ENCODE data around the gene ZNF777.
"Not testable (repeated sequence)": the region's sequence is repeated elsewhere in the genome, so short reads cannot be mapped to it uniquely, and the experiment has no call there.

ZNF777 gene

DNA sequence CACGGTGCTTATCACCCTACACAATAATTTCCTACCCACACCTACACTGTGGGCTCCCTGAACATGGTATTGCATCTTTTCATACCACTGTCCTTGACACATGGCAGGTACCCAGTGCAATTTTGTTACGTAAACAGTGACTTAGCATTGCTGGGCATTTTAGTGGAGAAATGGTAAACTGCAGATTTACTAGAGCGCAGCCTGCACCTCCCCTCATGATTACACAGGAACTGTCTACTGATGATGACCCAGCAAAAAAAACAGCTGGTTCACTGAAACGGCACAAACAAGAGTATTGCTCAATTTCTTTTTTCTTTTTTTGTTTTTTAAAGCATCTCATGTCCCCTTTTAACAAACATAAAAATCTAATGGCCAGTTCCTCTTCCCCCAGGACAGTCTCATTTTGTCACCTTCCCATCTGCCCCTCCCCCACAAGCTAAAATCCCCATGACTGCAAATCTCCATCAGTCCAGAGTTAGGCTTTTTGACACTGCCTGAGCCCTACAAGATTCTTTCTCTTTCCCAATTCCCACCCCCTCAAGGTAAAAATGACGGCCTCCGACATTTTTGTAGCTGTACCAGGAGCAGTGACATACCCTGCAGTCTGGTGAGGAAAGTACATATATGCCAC, 34.0 kb upstream of the ZNF777 start:
- Histone ChIP-seq H3K79me1 (ENCODE audit: low read length) (peaks cover 11% of the 10 kb centered on the region), H3K18ac (ENCODE audit: low read length) (no peak overlapping the region), H3K27ac (ENCODE audit: low read depth, low read length) (no peak overlapping the region), H3K79me2 (ENCODE audit: control insufficient read depth, insufficient read depth, low read length) (peaks cover 5% of the 10 kb centered on the region), H3K27me3 (ENCODE audit: insufficient read depth, low read length, poor library complexity) (no peaks in the 10 kb centered on the region), H3K4me3 (ENCODE audit: low read length) (no peak overlapping the region), H2BK120ac (ENCODE audit: low read depth, low read length) (no peak overlapping the region), H3K4me1 (ENCODE audit: control insufficient read depth, low read depth, low read length) (peaks cover 2% of the 10 kb centered on the region), H2BK5ac (ENCODE audit: low read length) (no peak overlapping the region), H4K5ac (ENCODE audit: low read length) (no peak overlapping the region), H3K23ac (ENCODE audit: low read length) (no peak overlapping the region), H3K56ac (ENCODE audit: low read length) (no peak overlapping the region), H4K8ac (ENCODE audit: low read depth, low read length) (no peak overlapping the region), H3K4ac (ENCODE audit: low read depth, low read length) (no peak overlapping the region), H3K9ac (ENCODE audit: low read length) (no peak overlapping the region), H3K36me3 (ENCODE audit: control insufficient read depth, insufficient read depth, low read length) (peaks cover 8% of the 10 kb centered on the region), H2AK5ac (ENCODE audit: low read length) (no peak overlapping the region), H2BK15ac (replicated peaks; ENCODE audit: low read depth) (no peak overlapping the region), H3K4me2 (ENCODE audit: low read length) (no peak overlapping the region)
- no peak for DNase-seq
- WGBS (ENCODE audit: extremely low coverage, insufficient coverage, low lambda C conversion rate): no CpG with 5 or more reads among the region's 6 CpGs

DNA sequence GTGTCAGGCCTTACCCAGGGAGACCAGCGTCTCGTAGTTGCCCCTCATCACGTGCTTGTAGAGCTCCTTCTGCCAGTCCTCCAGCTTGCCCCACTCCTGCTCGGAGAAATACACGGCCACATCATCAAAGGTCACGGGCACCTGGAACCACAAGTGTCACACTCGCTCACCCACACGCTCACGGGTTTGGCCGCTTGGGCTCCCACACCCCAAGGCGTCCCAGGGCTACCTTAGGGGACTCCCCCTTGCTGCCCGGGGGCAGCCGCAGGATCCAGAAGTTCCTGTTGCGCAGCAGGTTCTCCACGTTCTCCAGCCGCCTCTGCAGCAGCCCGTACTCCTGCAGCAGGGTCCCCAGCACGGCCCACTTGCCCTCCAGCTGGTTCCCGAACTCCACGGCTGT, 33.1 kb upstream of the ZNF777 start:
- H2BK15ac ChIP-seq (replicated peaks; ENCODE audit: low read depth); H3K56ac ChIP-seq (ENCODE audit: low read length); H3K9ac ChIP-seq (ENCODE audit: low read length); H3K36me3 ChIP-seq (ENCODE audit: control insufficient read depth, insufficient read depth, low read length); H3K18ac ChIP-seq (ENCODE audit: low read length); DNase-seq; H3K4ac ChIP-seq (ENCODE audit: low read depth, low read length); H3K4me1 ChIP-seq (ENCODE audit: control insufficient read depth, low read depth, low read length); H3K79me2 ChIP-seq (ENCODE audit: control insufficient read depth, insufficient read depth, low read length); H3K4me2 ChIP-seq (ENCODE audit: low read length); H2AK5ac ChIP-seq (ENCODE audit: low read length); H3K4me3 ChIP-seq (ENCODE audit: low read length); H4K5ac ChIP-seq (ENCODE audit: low read length); H2BK120ac ChIP-seq (ENCODE audit: low read depth, low read length); H3K27ac ChIP-seq (ENCODE audit: low read depth, low read length); H2BK5ac ChIP-seq (ENCODE audit: low read length); H3K23ac ChIP-seq (ENCODE audit: low read length); H4K8ac ChIP-seq (ENCODE audit: low read depth, low read length); H3K27me3 ChIP-seq (ENCODE audit: insufficient read depth, low read length, poor library complexity): not testable (repeated sequence)
- H3K79me1 ChIP-seq (ENCODE audit: low read length): peaks cover 11% of the 10 kb centered on the region
- WGBS (ENCODE audit: extremely low coverage, insufficient coverage, low lambda C conversion rate): no CpG with 5 or more reads among the region's 20 CpGs

DNA sequence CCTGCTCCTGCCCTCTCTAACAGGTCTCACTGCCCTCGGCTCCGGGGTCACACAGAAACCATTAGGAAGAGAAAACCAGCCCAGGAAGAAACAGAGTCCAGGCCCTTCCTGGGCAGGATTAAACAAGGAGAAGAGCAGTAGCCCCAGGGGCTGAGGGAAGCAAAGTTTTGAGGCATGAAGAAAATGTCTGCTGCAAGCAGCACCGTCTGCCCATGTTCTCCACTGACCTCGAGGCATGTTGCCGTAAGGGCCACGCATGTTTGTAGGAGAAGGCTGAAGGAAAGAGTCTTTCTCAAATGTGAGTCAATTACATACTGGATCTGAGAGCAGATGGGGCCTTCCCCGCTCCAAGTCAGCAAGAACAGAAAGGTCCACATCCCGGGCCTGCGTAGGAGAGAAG, 32.5 kb upstream of the ZNF777 start:
- DNase-seq: no peak

DNA sequence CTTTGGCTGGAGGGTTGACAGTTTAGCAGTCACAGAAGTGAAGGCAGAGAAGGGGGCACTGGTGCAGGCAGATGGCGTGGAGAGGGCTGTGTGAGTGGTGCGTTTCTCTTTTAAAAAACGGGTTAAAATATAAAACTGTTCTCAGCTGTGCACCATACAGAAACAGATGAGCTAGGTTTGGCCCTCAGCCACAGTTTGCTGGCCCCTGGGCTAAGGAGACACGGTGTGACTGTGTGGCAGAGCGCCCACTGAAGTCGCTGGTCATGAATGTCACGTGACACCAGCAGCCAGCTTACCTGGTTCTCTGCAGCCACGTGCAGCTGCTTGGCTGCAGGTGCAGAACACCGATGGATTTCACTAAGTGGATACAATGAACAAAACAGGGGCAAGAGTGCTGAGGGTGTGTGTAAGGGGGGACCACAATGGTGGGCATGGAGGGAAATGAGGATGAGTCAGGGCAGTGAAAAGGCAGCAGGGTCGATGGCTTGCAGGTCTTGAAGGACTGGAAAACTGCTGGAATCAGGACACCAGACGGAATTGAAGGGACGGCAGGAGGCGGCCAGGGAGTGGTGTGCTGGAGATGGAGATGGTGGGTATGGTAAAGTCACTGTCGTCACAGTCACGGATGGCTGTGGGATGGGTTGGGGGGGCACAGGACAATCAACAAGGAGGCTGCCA, 29.4 kb upstream of the ZNF777 start:
- Histone ChIP-seq H3K23ac (ENCODE audit: low read length) (no peak overlapping the region), H3K4me1 (ENCODE audit: control insufficient read depth, low read depth, low read length) (peaks cover 2% of the 10 kb centered on the region), H3K56ac (ENCODE audit: low read length) (no peak overlapping the region), H3K27me3 (ENCODE audit: insufficient read depth, low read length, poor library complexity) (no peaks in the 10 kb centered on the region), H4K5ac (ENCODE audit: low read length) (no peak overlapping the region), H4K8ac (ENCODE audit: low read depth, low read length) (no peak overlapping the region), H3K4ac (ENCODE audit: low read depth, low read length) (no peak overlapping the region), H2BK120ac (ENCODE audit: low read depth, low read length) (no peak overlapping the region), H2BK15ac (replicated peaks; ENCODE audit: low read depth) (no peak overlapping the region), H3K36me3 (ENCODE audit: control insufficient read depth, insufficient read depth, low read length) (peaks cover 11% of the 10 kb centered on the region), H3K18ac (ENCODE audit: low read length) (no peak overlapping the region), H3K79me2 (ENCODE audit: control insufficient read depth, insufficient read depth, low read length) (peaks cover 1% of the 10 kb centered on the region), H3K27ac (ENCODE audit: low read depth, low read length) (no peak overlapping the region), H3K4me3 (ENCODE audit: low read length) (no peak overlapping the region), H2BK5ac (ENCODE audit: low read length) (no peak overlapping the region), H3K79me1 (ENCODE audit: low read length) (peaks cover 7% of the 10 kb centered on the region), H3K4me2 (ENCODE audit: low read length) (no peak overlapping the region), H3K9ac (ENCODE audit: low read length) (no peak overlapping the region), H2AK5ac (ENCODE audit: low read length) (no peak overlapping the region)
- DNase-seq: no peak
- WGBS (ENCODE audit: extremely low coverage, insufficient coverage, low lambda C conversion rate): no CpG with 5 or more reads among the region's 15 CpGs

More for the DNA sequence above, 32.5 kb upstream of the ZNF777 start:
- no peak overlapping the region for H3K4me3 ChIP-seq (ENCODE audit: low read length)
- no peak overlapping the region for H2AK5ac ChIP-seq (ENCODE audit: low read length)
- no peak overlapping the region for H3K27ac ChIP-seq (ENCODE audit: low read depth, low read length)
- H3K79me1 ChIP-seq (ENCODE audit: low read length): peaks cover 13% of the 10 kb centered on the region
- H3K36me3 ChIP-seq (ENCODE audit: control insufficient read depth, insufficient read depth, low read length): peaks cover 8% of the 10 kb centered on the region
- H3K79me2 ChIP-seq (ENCODE audit: control insufficient read depth, insufficient read depth, low read length): peaks cover 5% of the 10 kb centered on the region
- no CpG with 5 or more reads among the region's 9 CpGs for whole genome bisulfite sequencing (ENCODE audit: extremely low coverage, insufficient coverage, low lambda C conversion rate)
- no peak overlapping the region for H4K8ac ChIP-seq (ENCODE audit: low read depth, low read length)
- peaks cover 2% of the 10 kb centered on the region for H3K4me1 ChIP-seq (ENCODE audit: control insufficient read depth, low read depth, low read length)
- H3K4me2 ChIP-seq (ENCODE audit: low read length): no peak overlapping the region
- H3K27me3 ChIP-seq (ENCODE audit: insufficient read depth, low read length, poor library complexity): no peaks in the 10 kb centered on the region
- H3K4ac ChIP-seq (ENCODE audit: low read depth, low read length): no peak overlapping the region
- no peak overlapping the region for H4K5ac ChIP-seq (ENCODE audit: low read length)
- no peak overlapping the region for H3K18ac ChIP-seq (ENCODE audit: low read length)
- H3K23ac ChIP-seq (ENCODE audit: low read length): no peak overlapping the region
- no peak overlapping the region for H3K56ac ChIP-seq (ENCODE audit: low read length)
- H2BK120ac ChIP-seq (ENCODE audit: low read depth, low read length): no peak overlapping the region
- no peak overlapping the region for H2BK5ac ChIP-seq (ENCODE audit: low read length)
- no peak overlapping the region for H3K9ac ChIP-seq (ENCODE audit: low read length)
- no peak overlapping the region for H2BK15ac ChIP-seq (replicated peaks; ENCODE audit: low read depth)

- Histone ChIP-seq H3K9ac (ENCODE audit: low read length) (no peak overlapping the region), H2BK5ac (ENCODE audit: low read length) (no peak overlapping the region), H2BK120ac (ENCODE audit: low read depth, low read length) (no peak overlapping the region), H3K23ac (ENCODE audit: low read length) (no peak overlapping the region), H2AK5ac (ENCODE audit: low read length) (no peak overlapping the region), H4K5ac (ENCODE audit: low read length) (no peak overlapping the region), H3K4ac (ENCODE audit: low read depth, low read length) (no peak overlapping the region), H3K79me2 (ENCODE audit: control insufficient read depth, insufficient read depth, low read length) (no peaks in the 10 kb centered on the region), H3K4me2 (ENCODE audit: low read length) (no peak overlapping the region), H3K18ac (ENCODE audit: low read length) (no peak overlapping the region), H3K36me3 (ENCODE audit: control insufficient read depth, insufficient read depth, low read length) (peaks cover 11% of the 10 kb centered on the region), H4K8ac (ENCODE audit: low read depth, low read length) (no peak overlapping the region), H3K4me1 (ENCODE audit: control insufficient read depth, low read depth, low read length) (no peaks in the 10 kb centered on the region), H3K27ac (ENCODE audit: low read depth, low read length) (no peak overlapping the region), H3K4me3 (ENCODE audit: low read length) (no peak overlapping the region), H3K79me1 (ENCODE audit: low read length) (peaks cover 2% of the 10 kb centered on the region), H3K56ac (ENCODE audit: low read length) (no peak overlapping the region), H3K27me3 (ENCODE audit: insufficient read depth, low read length, poor library complexity) (no peaks in the 10 kb centered on the region), H2BK15ac (replicated peaks; ENCODE audit: low read depth) (no peak overlapping the region)
- no CpG with 5 or more reads among the region's 15 CpGs for WGBS (ENCODE audit: extremely low coverage, insufficient coverage, low lambda C conversion rate)
- peak; percentile 48 for DNase-seq
Observed at GRCh38 chr7:149489391-149490024, 28.6 kb upstream of the ZNF777 start.

All from mesendoderm (in vitro differentiated cells).